Left colon (tissue), 2 donors: ENCODE results near the gene ABCA1. TPM values are rescaled to one million over a fixed set of nuclear protein-coding genes. Genes with fewer than 3 reads are reported as not detected.

Experiments used
- ATAC-seq: fragments of 200-7000 bp; cut with Tn5 transposase; one replicate; pipeline ENCODE4 v1.9.1; 2020; ENCODE audit warnings: mild to moderate bottlenecking, moderate library complexity
- DNase-seq, 2 donors: peaks; one replicate each; pipeline ENCODE4 v3.0.0-alpha.2; 2020
- intact Hi-C, 2 donors: fragments of 100-400 bp; cut with DNase I in 1 of 2; cut with micrococcal nuclease in 1 of 2; formaldehyde crosslinking; loops; one replicate each; pipeline versions ENCODE4 v1.11.2 to v1.14.0; 2022; cut with DNase I, micrococcal nuclease
- total RNA-seq, 2 donors: library from RNA; stranded (reverse); fragmentation: NEBNext Ultra II Directional; extraction: Animal tissue kit (Norgen Biotek cat#: 25700); gene quantifications; one replicate each; pipeline ENCODE4 v1.2.1, GENCODE V29; 2021
- donor health status: DM: no; HTN: no; CAD: no.
- donor health status: DM: yes; HTN: yes; CAD: no.

The ABCA1 gene
- total RNA-seq, 2 donors from 2014 or later = 11.8 to 44.5 TPM

DNA sequence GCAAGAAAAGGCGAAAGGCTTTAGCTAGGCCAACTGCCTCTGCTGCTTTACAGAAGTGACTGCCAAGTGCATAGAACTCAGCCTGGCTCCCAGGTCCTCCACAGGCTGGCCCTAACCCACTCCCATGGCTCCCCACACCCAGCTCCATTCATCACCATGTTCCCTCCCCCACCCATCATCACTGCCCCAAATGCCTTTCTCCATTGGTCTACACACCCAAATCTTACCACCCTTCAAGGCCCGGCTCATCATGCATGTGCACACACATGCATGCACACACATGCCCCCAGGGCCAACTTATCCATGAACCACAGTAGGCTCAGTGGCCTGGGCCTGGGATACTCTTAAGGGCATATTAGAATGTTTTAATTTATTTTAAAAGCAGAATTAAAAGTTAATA lies 44.8 kb downstream of the ABCA1 start:
- intact Hi-C loops = no loop called here
- ATAC-seq (no peak), DNase-seq (no peak)

DNA sequence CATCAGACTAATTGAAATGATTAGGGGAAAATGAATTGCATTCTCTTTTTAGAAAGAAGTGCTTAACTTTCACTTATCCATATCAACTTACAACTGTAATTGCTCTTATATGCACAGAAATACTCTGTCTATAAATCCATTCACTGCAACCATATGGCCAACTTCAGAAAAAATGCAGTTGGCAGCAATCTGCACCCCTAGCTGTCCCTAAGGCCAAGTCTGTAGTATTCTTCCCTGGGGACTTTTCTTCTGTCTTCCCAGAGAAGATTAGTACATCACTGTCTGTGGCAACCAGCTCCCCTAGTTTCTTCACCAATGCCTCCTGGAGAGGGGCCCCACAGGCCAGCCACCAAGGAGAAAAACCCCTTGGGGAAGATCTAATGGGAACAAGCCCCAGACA lies 45.4 kb downstream of the ABCA1 start:
- no peak for DNase-seq
- intact Hi-C loops = no loop called here
- ATAC-seq = no peak

DNA sequence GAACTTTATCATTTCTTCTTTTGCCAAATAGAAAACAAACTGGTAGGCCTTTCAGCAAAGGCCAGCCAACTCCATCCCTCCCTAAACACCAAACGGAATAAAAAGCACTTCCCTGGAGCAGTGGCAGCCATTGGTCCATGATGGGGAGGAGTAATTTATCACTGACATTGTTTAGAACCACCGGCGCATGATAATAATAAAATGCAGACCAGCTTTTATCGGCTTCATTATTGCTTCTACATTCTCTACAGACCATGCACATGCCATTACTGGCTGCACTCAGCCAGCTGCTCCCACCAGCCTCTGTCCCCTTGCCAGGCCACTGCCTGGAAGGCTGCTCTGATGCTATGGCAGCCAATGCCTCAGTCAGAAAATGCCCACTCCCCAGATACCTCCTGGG lies 45.9 kb downstream of the ABCA1 start:
- no peak for DNase-seq
- no peak for ATAC-seq
- intact Hi-C loops = no loop called here

DNA sequence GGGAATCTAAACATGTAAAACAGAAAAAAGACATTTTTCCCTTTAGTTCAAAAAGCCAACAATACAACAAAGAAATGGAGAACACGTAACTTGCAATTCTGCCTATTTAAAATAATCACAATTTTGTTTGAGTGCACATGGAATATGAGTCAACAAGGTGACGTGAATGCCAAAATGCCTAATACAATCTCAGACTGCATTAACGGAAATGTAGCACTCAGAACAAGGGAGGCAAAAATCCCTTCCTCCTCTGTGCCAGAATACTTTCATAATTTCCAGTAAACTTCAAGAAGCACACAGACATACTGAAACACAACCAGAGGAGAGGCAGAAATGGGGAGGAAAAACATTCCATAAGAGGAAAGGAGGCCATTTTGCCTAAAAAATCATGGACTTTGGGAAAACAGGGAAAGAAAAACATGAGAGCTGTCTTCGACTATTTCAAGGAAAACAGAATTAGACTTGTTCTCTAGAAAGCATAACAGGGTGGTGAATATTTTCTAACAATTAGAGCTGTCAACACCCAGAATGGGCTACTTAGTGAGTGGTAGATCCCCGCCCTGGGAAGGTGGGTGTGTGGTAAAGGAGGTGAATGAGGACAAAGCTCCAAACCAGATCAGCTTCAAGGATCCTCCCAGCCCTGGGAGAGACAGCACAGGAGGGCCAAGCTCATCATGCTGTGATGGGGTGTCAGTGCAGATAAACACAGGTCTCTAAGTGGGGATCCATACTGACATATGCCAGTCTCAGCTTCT lies 48.2 kb downstream of the ABCA1 start:
- intact Hi-C loops = no loop called here
- ATAC-seq (no peak), DNase-seq (no peak)

DNA sequence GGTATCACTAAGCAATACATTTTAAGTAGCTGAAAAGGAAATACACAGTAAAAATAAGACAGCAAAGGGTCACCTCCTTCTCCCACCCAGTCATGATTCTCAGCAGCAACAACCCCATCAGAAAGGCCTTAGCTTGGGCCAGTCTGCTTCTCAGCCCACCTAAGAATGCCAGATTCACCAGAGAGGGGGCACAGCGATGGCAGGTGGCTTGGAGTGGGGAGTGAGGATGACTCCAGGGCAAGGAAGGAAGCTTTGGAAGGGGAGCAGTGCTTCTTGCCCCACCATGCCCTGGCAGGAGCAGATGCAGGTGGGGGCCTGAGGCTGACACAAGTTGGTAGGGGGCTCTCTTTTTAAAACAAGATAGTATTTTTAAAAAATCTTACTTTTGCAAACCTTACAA lies 51.4 kb downstream of the ABCA1 start:
- intact Hi-C loops = no loop called here
- DNase-seq = no peak
- ATAC-seq = no peak

DNA sequence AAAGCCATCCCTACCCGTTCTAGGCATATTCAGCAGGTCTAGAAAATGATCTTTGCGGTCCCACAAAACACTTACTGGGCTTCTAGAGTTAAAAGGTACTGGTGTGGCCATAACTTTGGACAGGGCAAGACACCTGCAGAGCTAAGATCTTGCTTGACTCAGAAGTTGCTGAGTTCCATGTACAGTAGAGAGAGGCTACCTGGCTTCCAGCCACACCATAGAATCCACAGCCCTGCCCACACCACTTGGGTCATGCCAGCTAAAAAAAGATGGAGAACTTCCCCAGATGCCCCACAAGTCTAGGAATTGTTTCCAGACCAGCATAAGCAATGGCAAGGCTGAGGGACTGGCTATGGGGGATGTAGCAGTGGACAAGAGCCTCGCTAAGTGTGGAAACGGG lies 52.1 kb downstream of the ABCA1 start:
- ATAC-seq = no peak
- intact Hi-C loops = no loop called here
- DNase-seq = no peak

DNA sequence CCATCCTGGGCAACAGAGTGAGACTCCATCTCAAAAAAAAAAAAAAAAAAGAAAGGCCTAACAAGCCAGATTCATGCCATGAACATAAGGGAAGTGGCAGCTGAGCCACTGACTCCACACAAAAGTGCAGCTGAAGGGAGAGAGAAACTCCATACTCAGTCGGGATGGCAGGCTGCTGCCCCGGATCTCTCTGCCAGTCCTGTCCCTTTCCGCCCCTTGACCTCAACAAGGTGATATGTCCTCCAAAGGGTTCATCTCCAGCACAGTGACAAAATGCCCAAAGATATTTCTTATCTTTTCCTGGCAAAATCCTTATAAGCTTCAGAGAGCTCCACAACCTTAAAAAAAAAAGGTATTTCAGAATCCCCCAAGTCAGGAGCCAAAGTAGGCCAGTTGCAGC lies 52.6 kb downstream of the ABCA1 start:
- DNase-seq (no peak), ATAC-seq (no peak)
- intact Hi-C loops = no loop called here

DNA sequence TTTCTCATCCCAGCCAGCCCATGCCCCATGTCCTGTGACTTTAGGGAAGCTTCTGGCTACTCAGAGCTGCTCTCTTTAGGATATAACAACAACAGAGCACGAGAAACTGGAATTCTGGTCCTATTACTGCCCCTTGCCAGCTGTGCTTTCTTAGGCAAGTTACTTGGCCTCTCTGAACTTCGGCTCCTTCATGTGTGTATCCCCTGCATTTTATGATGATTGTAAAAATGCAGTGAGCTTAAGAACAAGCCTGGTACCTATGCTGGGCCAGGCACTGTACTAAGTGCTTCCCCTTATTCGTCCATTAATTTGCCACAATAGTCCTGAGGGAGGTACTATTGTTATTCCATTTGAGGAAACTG lies 54.5 kb downstream of the ABCA1 start:
- intact Hi-C loops = no loop called here
- no peak for DNase-seq
- ATAC-seq = no peak

DNA sequence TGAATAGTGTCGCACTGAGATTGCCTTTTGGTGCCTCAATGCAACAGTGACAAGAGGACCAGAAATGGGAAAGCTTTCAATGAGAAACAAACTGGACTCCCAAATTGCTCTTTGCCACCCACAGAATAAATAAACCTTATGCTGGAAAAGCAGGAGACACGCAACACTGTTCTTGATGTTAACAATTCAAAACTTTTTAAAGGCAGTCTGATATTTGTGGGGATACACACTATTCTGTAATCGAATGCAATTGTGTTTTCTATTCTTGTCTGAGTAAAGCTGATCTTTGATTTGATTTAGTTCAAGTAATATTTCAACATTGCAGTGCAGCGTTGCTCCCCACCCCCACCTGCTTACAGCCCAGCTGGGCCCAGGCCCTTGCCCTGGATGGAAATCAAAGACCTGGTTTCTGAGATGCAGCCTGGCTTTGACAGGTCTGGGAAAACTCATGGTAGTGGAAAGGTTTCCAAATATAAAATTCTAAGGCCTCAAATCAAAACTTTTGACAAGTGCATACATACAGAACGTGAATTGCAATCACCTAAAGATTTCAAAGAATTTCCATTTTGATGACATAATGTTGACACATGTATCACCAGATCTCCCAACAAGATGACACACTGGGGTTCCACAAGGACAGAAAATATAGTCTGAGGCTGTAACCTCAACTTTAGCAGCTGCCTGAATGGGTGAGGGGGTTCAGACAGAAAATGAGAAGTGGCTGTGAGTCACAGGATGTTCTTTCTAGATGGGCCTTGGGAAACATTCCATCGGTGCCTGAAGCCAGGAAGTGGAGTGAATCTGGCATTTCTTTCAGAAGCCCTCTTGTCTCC lies 55.1 kb downstream of the ABCA1 start:
- intact Hi-C loops = no loop called here
- no peak for ATAC-seq
- DNase-seq = peak; percentile 13 to 42

DNA sequence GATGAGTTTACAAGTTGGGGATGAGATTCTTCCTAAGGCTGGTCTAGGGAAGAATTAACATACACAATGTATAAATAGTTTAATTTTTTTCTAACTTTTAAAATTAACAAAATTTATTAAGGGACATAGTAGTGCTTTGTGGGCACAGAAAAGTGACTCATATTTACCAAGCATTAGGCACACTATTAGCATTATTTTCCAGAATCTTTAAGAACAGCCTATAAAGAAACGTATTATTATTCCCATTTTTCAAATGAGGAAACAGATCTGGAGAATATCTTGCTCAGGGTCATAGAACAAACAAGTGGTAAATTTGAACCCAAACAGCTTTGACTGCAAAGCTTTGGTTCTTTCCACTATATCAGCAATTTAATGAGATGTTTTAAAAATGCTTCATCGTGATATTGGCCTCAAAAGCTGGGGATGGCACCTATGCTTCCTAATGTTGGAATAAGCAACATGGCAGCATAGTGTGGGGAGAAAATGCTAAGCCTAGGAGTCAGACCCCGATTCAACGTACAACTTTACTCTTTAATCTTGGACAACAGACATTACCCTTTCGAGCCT lies 55.9 kb downstream of the ABCA1 start:
- DNase-seq (no peak), ATAC-seq (no peak)
- intact Hi-C loops = no loop called here

DNA sequence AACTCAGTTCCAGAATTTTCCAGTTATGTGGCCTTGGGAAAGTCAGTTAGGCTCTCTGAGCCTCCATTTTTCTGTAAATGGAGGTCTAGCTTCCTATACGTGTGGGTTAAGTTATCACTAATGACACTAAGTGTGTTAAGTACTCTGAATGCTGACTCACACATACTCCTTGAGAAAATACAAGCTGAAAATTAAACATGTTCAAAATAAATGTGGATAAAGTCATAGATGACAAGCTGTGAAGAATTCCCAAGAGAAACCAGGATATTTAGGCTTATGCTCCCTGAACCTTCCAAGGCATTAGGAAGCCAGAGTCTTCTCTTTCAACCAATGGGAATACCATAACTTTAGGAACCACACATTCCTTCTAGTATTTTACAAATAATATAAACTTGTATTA lies 58.1 kb downstream of the ABCA1 start:
- intact Hi-C loops = no loop called here
- no peak for DNase-seq
- ATAC-seq = no peak

DNA sequence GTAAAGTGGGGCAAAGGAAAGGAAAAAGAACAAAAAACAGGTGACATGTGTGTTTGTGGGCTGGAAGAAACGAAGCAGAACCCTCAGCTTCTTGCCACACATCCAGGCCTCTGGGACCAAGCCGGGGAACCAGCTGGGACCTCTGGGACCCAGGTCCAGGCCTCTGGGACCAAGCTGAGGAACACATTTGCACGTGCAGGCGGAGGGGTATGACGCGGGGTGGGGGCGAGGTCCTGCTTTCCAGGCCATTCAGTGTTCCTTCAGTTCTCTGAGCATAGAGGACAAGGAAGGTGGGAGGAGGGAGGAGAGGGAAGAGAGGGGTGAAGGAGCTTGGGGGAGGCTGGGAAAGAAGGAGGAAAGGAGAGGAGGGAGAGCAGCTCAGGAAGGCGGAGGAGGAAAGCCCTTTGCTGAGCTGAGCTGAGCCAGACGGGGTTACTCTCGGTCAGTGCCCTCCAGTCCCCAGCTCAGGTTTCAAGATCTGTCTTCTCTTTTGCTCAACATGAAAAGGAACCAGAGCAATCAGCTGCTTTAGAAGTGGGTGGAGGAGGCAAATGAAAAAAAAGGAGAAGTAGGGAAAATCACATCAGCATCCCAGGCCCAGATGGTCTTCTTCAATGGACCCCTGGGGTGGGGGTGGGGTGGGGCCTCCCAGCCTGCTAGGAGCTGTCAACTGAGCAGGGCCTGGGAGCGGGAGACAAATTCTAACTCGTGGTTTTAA lies 59.1 kb downstream of the ABCA1 start:
- intact Hi-C loops = no loop called here
- peak; percentile 45 to 63 for DNase-seq
- ATAC-seq = peak; percentile 55

DNA sequence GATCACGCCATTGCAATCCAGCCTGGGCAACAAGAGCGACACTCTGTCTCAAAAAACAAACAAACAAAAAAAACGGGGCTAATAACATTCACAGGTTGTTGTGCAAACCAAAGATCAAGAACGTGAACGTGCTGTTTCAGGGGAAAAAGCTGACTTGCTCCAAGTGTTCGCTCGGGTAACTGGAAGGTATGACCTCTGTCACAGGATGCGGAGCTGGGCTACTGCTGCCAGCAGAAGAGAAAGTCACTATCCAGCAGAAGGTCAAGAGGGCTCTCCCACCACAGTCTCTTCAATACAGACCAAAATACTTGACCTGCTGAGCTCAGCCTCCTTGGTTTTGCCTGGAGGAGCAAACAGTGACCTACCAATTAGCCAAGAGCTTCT lies 59.7 kb downstream of the ABCA1 start:
- ATAC-seq = no peak
- intact Hi-C loops = no loop called here
- DNase-seq = no peak

DNA sequence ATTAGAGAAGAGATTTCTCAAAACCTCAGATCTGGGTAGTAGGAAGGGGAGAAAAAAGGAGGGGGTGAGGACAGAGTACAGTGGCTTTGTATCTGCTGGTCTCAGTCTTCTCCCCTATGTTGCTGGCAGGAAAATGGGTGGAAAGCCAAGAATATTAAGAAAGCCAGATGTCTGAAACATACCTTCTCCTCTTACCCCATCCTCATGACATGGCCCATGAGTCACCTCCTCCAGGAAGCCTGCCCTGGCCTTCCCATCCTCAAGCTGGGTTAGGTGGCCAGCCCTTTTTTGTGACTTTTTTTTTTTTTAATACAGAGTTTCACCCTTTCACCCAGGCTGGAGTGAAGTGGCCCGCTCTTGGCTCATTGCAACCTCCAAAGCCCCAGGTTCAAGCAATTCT lies 61.8 kb downstream of the ABCA1 start:
- intact Hi-C loops = no loop called here
- no peak for DNase-seq
- no peak for ATAC-seq

DNA sequence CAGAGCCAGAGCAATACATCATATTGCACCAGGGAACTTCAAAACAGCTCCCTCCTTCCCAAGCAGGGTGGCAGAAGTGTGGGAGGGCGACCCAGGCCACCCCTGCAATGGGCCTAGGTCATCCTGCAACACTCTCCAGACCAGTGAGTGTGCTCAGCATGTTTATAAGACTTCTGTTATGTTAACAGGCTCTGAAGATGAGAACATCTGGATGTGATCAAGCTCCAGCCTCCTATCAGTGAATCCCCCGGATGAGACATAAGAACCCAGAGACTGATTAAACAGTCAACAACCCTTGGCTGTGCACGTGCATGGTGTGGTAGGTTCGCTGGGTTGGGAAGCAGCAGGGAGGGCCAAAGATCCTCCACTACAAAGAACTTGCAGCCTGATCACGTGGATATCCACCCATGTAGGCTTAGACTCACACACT lies 63.3 kb downstream of the ABCA1 start:
- DNase-seq (no peak), ATAC-seq (no peak)
- intact Hi-C loops = no loop called here

DNA sequence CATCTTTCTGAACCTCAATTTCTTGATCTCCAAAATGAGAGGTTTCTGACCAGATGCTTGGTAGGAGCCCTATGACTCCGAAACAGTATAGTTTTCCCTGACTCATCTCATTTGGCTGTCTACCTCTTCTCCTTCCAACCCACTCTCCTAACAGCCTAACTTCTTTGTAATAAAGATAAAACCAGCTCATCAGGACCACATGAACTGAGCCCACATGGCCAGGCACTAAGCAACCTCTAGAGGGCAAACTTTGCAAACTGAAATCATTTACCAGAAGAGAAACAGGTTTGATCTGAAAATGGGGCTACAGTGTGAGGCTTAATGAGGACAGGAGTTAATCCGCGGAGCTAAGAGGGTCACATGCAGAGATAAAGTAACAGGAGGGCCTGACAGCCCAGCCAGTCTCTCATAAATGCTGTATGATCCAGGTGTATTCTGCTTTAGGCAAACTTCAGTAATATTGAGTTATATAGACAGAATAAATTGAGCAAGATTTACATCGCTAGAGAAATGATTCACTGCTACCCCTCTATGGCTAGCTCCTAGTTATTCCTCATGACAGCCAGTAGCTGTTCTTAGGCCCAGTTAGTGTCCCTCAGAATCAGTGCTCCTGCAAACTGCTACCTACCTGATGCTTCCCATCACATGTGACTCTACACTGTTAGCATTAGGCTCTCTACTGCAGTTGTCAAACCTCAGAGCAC lies 64.6 kb downstream of the ABCA1 start:
- intact Hi-C loops = no loop called here
- ATAC-seq (peak; percentile 78), DNase-seq (peak in 1 of 2 donors; percentile 42)

DNA sequence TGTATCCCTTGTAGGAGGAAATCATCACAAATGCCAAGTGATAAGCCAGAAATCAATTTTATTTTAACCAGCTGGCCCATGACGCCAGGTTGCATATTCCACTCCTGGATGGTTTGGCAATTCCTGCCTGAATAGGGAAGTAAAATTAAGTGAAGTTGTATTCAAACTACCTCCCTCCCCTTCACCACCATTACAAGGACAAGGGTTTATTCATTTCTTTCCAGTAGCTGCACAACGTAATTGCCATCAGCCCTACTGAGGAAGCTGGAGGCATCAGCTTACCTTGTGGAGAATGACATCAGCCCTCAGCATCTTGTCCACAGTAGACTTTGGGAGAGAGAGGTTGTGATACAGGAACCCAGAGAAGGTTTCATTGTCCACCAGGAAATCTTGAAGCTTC lies 66.6 kb downstream of the ABCA1 start:
- intact Hi-C loops = no loop called here
- no peak for DNase-seq
- ATAC-seq = no peak

DNA sequence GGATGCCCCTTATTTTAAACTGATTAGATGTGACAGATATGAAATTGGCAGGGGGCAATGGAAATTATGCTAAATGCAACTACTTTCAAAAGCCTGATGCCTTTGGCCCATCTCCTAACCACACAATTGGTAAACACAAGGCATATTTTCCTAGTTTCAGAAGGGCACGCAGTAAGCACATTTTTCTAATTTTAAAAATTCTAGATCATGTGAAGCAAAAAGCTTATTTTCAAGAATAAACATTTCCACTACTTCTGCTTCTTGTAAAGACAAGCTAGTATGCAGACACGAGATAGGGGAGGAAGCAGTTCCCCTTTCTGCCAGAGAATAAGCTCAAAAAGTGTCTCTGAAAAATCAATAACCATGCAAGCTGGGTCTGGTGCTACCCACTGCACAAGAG lies 67.7 kb downstream of the ABCA1 start:
- intact Hi-C loops = no loop called here
- DNase-seq (no peak), ATAC-seq (no peak)

DNA sequence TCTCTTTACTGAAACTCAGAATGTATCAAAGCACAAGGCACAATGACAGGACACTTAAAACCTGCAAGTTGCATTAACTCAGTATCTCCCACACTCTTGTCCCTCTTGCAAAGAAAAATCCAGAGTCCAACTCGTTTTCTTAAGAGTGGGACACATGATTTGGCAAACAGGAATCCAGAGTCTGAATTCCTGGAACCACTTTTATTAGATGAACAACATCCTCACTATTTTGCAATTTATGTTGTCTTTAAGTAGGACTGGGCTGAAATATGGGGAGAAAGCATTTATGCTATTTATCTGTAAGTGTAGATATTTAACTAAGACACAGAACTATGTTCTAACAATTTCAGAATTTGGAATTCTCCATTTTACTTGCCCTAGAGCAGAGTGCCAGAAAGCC lies 69.1 kb downstream of the ABCA1 start:
- ATAC-seq = no peak

More for the DNA sequence above, 69.1 kb downstream of the ABCA1 start:
- no peak for DNase-seq
- intact Hi-C loops = no loop called here
